Measurements from ENCODE around the gene AP5B1.
A peak's percentile ranks its signal among the peaks of the same experiment; 100 is the strongest.

AP5B1 gene

GRCh38 chr11:65780770-65781151 is at the start of gene AP5B1:
AP5B1 (minus strand) TSS chr11:65780976; CDS start chr11:65780591, 385 bp downstream.
- no peak for DNase-seq

- DNase-seq, result no peak
These were observed 48.7 kb upstream of the AP5B1 start for GRCh38 chr11:65829459-65829858.

DNA sequence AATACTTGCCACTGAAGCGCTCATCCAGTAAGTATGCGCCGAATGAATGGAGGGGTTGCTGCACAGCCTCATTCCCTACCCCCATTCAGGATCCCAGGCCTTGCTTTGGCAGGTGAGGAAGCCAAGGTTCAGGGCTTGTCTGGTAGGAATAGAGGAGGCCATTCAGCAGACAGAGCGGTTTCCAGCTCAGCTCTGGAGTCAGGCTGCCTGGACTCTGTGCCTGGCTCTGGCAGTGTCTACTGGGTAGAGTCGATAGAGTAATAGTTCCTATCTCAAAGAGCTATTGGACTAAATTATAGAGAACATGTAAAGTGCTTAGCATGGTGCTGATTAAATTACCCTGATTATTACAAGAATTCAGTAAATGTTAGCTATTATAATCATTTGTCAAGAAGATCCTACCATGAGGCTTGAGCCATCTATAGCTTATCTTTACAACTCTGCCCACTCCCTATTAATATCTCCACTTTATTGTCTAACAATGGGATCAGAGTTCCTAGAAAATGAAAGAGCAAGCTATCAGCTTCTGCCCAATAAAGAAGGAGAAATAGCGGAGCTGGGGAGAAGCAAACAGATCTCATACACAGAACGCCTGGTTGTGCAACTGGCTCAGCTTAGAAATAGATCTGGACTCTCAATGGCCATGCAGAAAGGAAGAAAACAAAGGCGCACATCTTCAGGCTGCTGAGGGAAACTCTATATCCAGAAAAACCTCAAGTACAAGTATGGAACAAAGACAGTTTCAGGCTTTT is 46.4 kb upstream of the AP5B1 start:
- no peak for DNase-seq

DNA sequence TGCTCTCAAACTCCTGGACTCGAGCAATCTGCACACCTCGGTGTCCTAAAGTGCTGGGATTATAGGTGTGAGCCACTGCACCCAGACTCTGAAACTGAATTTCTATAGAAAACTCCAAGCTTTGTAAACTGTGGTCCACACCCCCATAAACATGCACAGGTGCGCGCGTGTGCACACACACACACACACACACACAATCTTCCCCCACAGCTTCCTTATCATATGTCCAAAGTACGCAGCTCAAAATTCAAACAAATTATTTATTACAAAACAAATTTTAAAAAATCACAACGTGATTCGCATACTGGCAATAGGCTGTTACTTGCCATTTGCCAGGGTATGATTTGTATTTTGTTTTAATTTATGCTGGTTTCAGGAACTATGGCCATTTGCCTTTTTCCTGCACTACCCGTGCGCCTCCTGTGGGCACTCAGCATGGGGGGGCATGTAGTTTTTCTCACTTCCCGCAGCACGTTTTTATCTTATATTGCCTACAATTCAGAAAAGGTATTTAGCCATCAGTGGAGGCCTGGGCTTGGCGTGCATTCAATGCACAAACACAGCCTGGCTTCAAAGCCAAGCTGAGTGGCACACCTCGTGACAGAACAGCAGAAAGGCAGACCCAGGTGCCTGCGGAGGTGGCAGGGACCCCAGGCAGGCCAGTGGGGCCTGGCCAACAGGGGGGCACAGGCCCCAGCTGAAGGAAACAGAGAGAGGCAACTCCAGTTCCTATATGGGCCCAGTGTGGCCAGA is 42.2 kb upstream of the AP5B1 start:
- DNase-seq, result no peak

- no peak for DNase-seq
These were observed 40.3 kb upstream of the AP5B1 start for GRCh38 chr11:65821107-65821506.

DNA sequence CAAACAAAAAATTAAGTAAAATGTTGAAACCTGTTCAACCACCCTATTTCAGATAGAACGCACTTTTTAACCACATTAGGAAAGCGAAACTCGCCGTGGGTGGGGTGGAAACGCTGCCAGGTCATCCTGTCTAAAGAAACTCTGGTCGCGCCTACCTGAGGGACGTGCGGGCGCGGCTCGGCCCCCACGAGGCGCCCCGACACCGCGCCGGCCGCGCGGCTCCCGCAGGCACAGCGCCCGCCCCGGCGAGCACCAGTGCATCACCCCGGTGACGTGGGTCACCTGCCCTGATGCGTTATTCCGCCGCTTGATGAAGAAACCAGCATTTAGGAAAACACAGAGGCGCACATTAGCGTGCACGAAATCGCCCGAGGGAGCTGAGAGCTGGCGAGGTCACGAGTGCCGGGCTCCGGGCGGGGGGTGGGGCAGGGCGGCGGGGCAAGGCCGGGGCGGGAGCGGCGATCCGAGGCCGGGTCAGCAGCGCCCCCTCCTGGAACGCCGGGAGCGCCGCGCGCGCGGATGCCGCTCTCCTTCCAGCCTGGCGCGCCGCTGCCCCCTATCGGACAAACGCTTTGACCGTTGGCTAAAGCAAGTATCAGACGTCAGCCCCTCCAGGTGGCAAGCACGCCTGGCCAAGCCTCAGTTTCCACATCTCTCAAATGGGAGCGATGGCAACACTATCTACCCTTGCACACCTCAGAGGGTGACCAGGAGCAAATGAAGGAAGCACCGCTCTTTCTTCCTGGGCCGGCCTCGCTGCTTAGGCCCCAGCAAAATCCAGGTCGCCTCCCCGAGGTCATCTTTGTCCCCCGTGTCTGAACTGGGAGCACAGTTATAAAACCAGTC is 37.3 kb upstream of the AP5B1 start:
- DNase-seq, result peak; percentile 52

GRCh38 chr11:65817312-65817834 is 36.6 kb upstream of the AP5B1 start:
- no peak for DNase-seq

- no peak for DNase-seq
These were observed 35.9 kb upstream of the AP5B1 start for GRCh38 chr11:65816696-65817095.

- DNase-seq, result no peak
These were observed 34.3 kb upstream of the AP5B1 start for GRCh38 chr11:65814986-65815565.

GRCh38 chr11:65814131-65814985 is 33.6 kb upstream of the AP5B1 start:
- DNase-seq, result no peak

- no peak for DNase-seq
These were observed 31.1 kb upstream of the AP5B1 start for GRCh38 chr11:65811764-65812475.

GRCh38 chr11:65810046-65810868 is 29.5 kb upstream of the AP5B1 start:
- DNase-seq, result no peak

DNA sequence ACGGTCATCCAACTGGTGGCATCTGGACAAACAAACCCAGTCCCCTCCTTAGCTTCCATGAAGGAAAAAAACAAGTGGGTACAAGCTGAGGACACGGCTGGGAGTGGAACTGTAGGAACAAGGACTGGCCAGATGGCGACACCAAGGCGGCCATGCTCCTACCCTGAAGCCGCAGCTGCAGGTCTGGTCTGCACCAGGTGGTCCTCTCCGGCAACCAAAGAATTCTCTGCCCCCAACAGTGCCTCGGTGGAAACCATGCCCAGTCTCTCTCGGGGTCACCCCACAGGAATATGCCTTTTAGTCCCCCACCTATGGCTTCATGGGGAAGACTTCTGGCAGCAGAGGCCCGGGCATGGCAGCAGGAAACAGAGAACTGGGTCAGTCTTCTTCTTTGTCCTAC is 28.7 kb upstream of the AP5B1 start:
- no peak for DNase-seq

- no peak for DNase-seq
These were observed 28.1 kb upstream of the AP5B1 start for GRCh38 chr11:65808744-65809341.

GRCh38 chr11:65806979-65807378 is 26.2 kb upstream of the AP5B1 start:
- no peak for DNase-seq

DNA sequence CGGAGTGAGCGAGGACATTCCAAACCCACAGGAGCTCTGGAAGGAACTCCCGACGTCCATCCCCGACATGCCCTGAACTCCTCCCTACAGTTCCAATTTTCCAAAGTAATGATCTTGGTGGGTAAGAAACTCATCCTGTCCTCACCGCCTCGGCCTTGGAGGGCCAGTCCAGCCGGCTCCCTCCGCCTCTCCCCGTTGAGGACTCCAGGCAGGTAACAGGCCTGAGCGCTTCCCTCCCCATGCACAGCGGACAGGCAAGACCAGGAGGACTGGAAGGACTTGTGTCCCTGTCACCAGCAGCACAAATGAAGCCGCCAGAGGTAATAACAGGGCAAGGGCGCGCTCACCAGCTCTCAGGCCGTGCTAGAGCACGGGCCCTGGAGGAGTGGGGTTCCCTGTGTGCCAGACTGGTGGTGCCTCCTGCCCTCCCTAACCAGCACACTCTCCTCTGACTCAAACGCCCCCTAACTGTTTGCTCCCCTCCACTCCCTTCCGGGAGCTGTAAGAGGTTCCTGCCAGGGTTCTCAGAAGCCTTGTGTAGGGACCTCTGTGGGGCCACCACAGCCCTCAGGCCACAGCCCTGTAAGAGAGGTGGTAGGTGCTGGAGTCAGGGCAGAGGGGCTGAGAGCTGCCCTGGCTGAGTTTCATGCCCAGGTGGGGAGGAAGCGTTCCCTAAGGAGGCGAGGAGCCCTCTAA is 23.2 kb upstream of the AP5B1 start:
- DNase-seq, result no peak

DNA sequence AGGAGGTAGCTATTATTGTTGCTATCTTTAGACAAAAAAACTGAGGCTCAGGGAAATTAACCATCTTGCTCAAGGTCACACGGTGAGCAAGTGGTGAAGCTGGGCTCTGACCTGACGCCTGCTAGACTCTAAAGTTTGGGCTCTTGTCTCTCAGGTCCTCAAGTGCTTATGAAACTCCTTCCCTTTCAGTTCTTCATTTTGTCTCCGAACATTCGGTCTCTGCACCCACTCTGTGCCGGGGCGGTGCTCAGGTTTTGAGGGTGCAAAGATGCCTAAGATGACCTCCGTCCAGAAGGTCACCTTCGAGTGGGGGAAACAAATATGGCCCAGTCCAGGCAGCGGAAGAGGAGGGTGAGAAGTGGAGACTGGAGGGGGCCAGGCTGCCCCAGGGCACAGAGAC is 22.1 kb upstream of the AP5B1 start:
- DNase-seq, result no peak

GRCh38 chr11:65801153-65801987 is 20.6 kb upstream of the AP5B1 start:
- DNase-seq, result no peak

Measured in NCI-H1436 treated with DMSO at 0.1 percent for 48 hours (cell line).